H1 (cell line): ENCODE measurements around the gene SYTL1. TPM values are rescaled to one million over a fixed set of nuclear protein-coding genes. Genes with fewer than 3 reads are reported as not detected.
A peak's percentile ranks its signal among the peaks of the same experiment; 100 is the strongest.

Source experiments
- CTCF ChIA-PET: fragments of 300-600 bp; sonication (Branson Sonifier 250); formaldehyde crosslinking; loops from one replicate; lab custom pipeline; 2021; ENCODE audit not compliant: partially characterized antibody; lab: Charles Lee
- POLR2A ChIA-PET: fragments of 300-600 bp; sonication (Branson Sonifier 250); formaldehyde crosslinking; loops from one replicate; lab custom pipeline; 2021; ENCODE audit warnings: inconsistent platforms; ENCODE audit not compliant: partially characterized antibody; lab: Charles Lee
- DNase-seq, 2 experiments: peaks; one replicate each; pipeline versions ENCODE4 v3.0.0 to v3.0.0-alpha.2; 2010 to 2022; ENCODE audit warnings: low spot score in 2 of 2, low read depth in 1 of 2, mixed read lengths in 1 of 2
- FAIRE-seq: peaks from 2 replicates; lab custom pipeline; 2011; peaks lifted over from hg19 to GRCh38; lab: Jason Lieb, UNC
- H2AFZ ChIP-seq: 2 replicates; pipeline ENCODE4 v1.8.1; 2012; ENCODE audit warnings: low read length, inconsistent platforms
- H2AK5ac ChIP-seq: 2 replicates; pipeline ENCODE4 v1.6.1; 2013; ENCODE audit warnings: low read depth, low read length
- H2BK120ac ChIP-seq: replicated peaks from 2 replicates; pipeline ENCODE3; 2013; ENCODE audit warnings: low read depth, low read length, inconsistent platforms
- H2BK12ac ChIP-seq: 2 replicates; pipeline ENCODE4 v1.6.1; 2013; ENCODE audit warnings: low read depth, low read length
- H2BK15ac ChIP-seq: 2 replicates; pipeline ENCODE4 v1.6.1; 2013; ENCODE audit warnings: low read length
- H2BK20ac ChIP-seq: 2 replicates; pipeline ENCODE4 v1.6.1; 2013; ENCODE audit warnings: low read length
- H2BK5ac ChIP-seq: 2 replicates; pipeline ENCODE4 v1.6.1; 2013; ENCODE audit warnings: low read depth, low read length
- H3K14ac ChIP-seq: 2 replicates; pipeline ENCODE4 v1.6.1; 2013; ENCODE audit warnings: inconsistent platforms; ENCODE audit not compliant: insufficient read length
- H3K18ac ChIP-seq: 2 replicates; pipeline ENCODE4 v1.6.1; 2013; ENCODE audit warnings: low read length; ENCODE audit errors: extremely low read depth
- H3K23ac ChIP-seq: 2 replicates; pipeline ENCODE4 v1.6.1; 2013; ENCODE audit warnings: inconsistent platforms; ENCODE audit not compliant: insufficient read length
- H3K23me2 ChIP-seq: 2 replicates; pipeline ENCODE4 v1.6.1; 2013; ENCODE audit warnings: low read depth, low read length
- H3K27ac ChIP-seq: 2 replicates; pipeline ENCODE4 v1.6.1; 2011; ENCODE audit warnings: low read depth, low read length, inconsistent platforms
- H3K27me3 ChIP-seq, 4 experiments: replicated peaks in 1 of 4; 1 replicate in 1 of 4; 2 replicates in 3 of 4; pipeline versions ENCODE4 v1.6.1 to v1.8.1; 2011 to 2013; ENCODE audit warnings: low read length in 3 of 4, mild to moderate bottlenecking in 3 of 4, inconsistent platforms in 2 of 4, mixed read lengths in 2 of 4, moderate library complexity in 1 of 4; ENCODE audit not compliant: control insufficient read depth in 3 of 4, insufficient read depth in 3 of 4; ENCODE audit errors: extremely low read depth in 1 of 4
- H3K36me3 ChIP-seq, 4 experiments: 2 replicates each; pipeline versions ENCODE4 v1.6.1 to v1.8.1; 2011 to 2013; ENCODE audit warnings: mild to moderate bottlenecking in 4 of 4, low read length in 3 of 4, moderate library complexity in 2 of 4, control low read depth in 1 of 4, inconsistent platforms in 1 of 4; ENCODE audit not compliant: insufficient read depth in 4 of 4, control insufficient read depth in 2 of 4
- H3K4ac ChIP-seq: replicated peaks from 2 replicates; pipeline ENCODE3; 2013; ENCODE audit warnings: low read length, low read depth, mixed read lengths, inconsistent platforms; ENCODE audit not compliant: insufficient read length
- H3K4me1 ChIP-seq, 4 experiments: replicated peaks in 1 of 4; 1 replicate in 1 of 4; 2 replicates in 3 of 4; pipeline versions ENCODE4 v1.6.1 to v1.8.1; 2011 to 2013; ENCODE audit warnings: low read length in 3 of 4, inconsistent platforms in 2 of 4, mixed read lengths in 1 of 4; ENCODE audit not compliant: insufficient read depth in 4 of 4, control insufficient read depth in 3 of 4
- H3K4me2 ChIP-seq, 2 experiments: 2 replicates each; pipeline versions ENCODE4 v1.6.1 to v1.8.1; 2011 to 2013; ENCODE audit warnings: low read depth in 2 of 2, low read length in 2 of 2, control low read depth in 1 of 2, inconsistent platforms in 1 of 2, mild to moderate bottlenecking in 1 of 2; ENCODE audit not compliant: insufficient read depth in 1 of 2
- H3K4me3 ChIP-seq, 4 experiments: fragments of 200-600, 300-600 bp in 1 of 4; sonication (generic), shearing (Covaris generic), sonication (Bioruptor Twin) in 1 of 4; 2 replicates each; pipeline versions ENCODE4 v1.5.1 to v1.8.1; 2011 to 2016; ENCODE audit warnings: low read length in 4 of 4, low read depth in 3 of 4, control low read depth in 2 of 4, inconsistent platforms in 2 of 4, mild to moderate bottlenecking in 2 of 4, mixed read lengths in 1 of 4, moderate library complexity in 1 of 4; ENCODE audit not compliant: insufficient read depth in 2 of 4; ENCODE audit errors: extremely low read depth in 1 of 4
- H3K56ac ChIP-seq: replicated peaks from 2 replicates; pipeline ENCODE3; 2013; ENCODE audit warnings: low read depth, mild to moderate bottlenecking, mixed read lengths, low read length, inconsistent platforms; ENCODE audit not compliant: insufficient read length
- H3K79me1 ChIP-seq: 2 replicates; pipeline ENCODE4 v1.6.1; 2013; ENCODE audit warnings: low read depth, low read length, control low read depth
- H3K79me2 ChIP-seq, 2 experiments: 2 replicates each; pipeline versions ENCODE4 v1.6.1 to v1.8.1; 2012 to 2013; ENCODE audit warnings: low read length in 2 of 2, mild to moderate bottlenecking in 2 of 2, inconsistent platforms in 1 of 2; ENCODE audit not compliant: insufficient read depth in 2 of 2, control insufficient read depth in 1 of 2
- H3K9ac ChIP-seq, 4 experiments: replicated peaks in 1 of 4; 1 replicate in 1 of 4; 2 replicates in 3 of 4; pipeline versions ENCODE4 v1.6.1 to v1.8.1; 2011 to 2013; ENCODE audit warnings: low read depth in 3 of 4, low read length in 3 of 4, control low read depth in 2 of 4, mild to moderate bottlenecking in 2 of 4, moderate library complexity in 2 of 4, inconsistent platforms in 1 of 4; ENCODE audit errors: extremely low read depth in 1 of 4
- H3K9me3 ChIP-seq, 2 experiments: 2 replicates each; pipeline versions ENCODE4 v1.6.1 to v1.8.1; 2012 to 2013; ENCODE audit warnings: mild to moderate bottlenecking in 2 of 2, moderate library complexity in 2 of 2, control low read depth in 1 of 2, inconsistent platforms in 1 of 2, low read depth in 1 of 2, low read length in 1 of 2, mixed read lengths in 1 of 2; ENCODE audit not compliant: insufficient read depth in 2 of 2
- H4K20me1 ChIP-seq, 2 experiments: replicated peaks in 1 of 2; 2 replicates each; pipeline versions ENCODE3 to v1.8.1; 2011 to 2013; ENCODE audit warnings: inconsistent platforms in 2 of 2, low read length in 2 of 2, mild to moderate bottlenecking in 1 of 2; ENCODE audit not compliant: insufficient read depth in 2 of 2, control insufficient read depth in 1 of 2
- H4K5ac ChIP-seq: 2 replicates; pipeline ENCODE4 v1.6.1; 2013; ENCODE audit warnings: low read length, low read depth, mixed read lengths, inconsistent platforms; ENCODE audit not compliant: insufficient read length
- H4K8ac ChIP-seq: 2 replicates; pipeline ENCODE4 v1.8.0; 2013; ENCODE audit warnings: mild to moderate bottlenecking, moderate library complexity, low read length, inconsistent platforms; ENCODE audit not compliant: insufficient read depth; ENCODE audit errors: extremely low read depth
- H4K91ac ChIP-seq: replicated peaks from 2 replicates; pipeline ENCODE3; 2013; ENCODE audit warnings: low read length, mixed read lengths, inconsistent platforms; ENCODE audit not compliant: insufficient read length
- CHD1 ChIP-seq: IDR thresholded peaks from 2 replicates; pipeline ENCODE4 v1.6.1; 2012; ENCODE audit warnings: low read depth, low read length, improper control_type of control experiment
- CTBP2 ChIP-seq: IDR thresholded peaks from 2 replicates; pipeline ENCODE4 v1.7.0; 2011; ENCODE audit warnings: borderline replicate concordance, mild to moderate bottlenecking, moderate library complexity, mixed read lengths, low read length; ENCODE audit not compliant: insufficient read depth, insufficient read length
- PHF8 ChIP-seq: fragments of 200-600 bp; sonication (generic); conservative IDR thresholded peaks from 2 replicates; pipeline ENCODE4 v1.7.1; 2012; ENCODE audit warnings: low read depth, mild to moderate bottlenecking, inconsistent platforms, low read length, moderate library complexity
- POLR2AphosphoS5 ChIP-seq: IDR thresholded peaks from 2 replicates; pipeline ENCODE4 v1.6.1; 2011; ENCODE audit warnings: low read depth, low read length
- RNF2 ChIP-seq: fragments of 200-900, 300-1000 bp; sonication (generic); IDR thresholded peaks from 2 replicates; pipeline ENCODE4 v1.7.1; 2016; ENCODE audit warnings: borderline replicate concordance, low read depth, mild to moderate bottlenecking, antibody characterized with exemption, low read length; ENCODE audit not compliant: poor library complexity, severe bottlenecking; ENCODE audit errors: missing control alignments
- SAP30 ChIP-seq: fragments of 300-600 bp; sonication (generic); IDR thresholded peaks from 2 replicates; pipeline ENCODE4 v1.7.1; 2012; ENCODE audit warnings: low read length, moderate library complexity, mild to moderate bottlenecking, inconsistent platforms; ENCODE audit not compliant: insufficient read depth, insufficient replicate concordance
- SP4 ChIP-seq: IDR thresholded peaks from 2 replicates; pipeline ENCODE4 v1.6.1; 2012; ENCODE audit warnings: low read length, inconsistent platforms
- YY1 ChIP-seq: IDR thresholded peaks from 2 replicates; pipeline ENCODE4 v1.6.1; 2011; ENCODE audit warnings: low read depth, mild to moderate bottlenecking, low read length
- WGBS, 2 experiments: shearing (Covaris generic) in 1 of 2; methylation state at CpG; one replicate each; pipeline versions ENCODE4 v1.1.6 to v1.1.7; 2013 to 2015; ENCODE audit warnings: low lambda C conversion rate in 2 of 2, mixed read lengths in 2 of 2, inconsistent platforms in 1 of 2, low coverage in 1 of 2, missing lambda C conversion rate in 1 of 2; ENCODE audit not compliant: insufficient replicate concordance in 2 of 2, insufficient coverage in 1 of 2, insufficient read length in 1 of 2; ENCODE audit errors: extremely low coverage in 1 of 2, missing lambda C conversion rate in 1 of 2; 5-methylcytosine and 5-hydroxymethylcytosine counted together
- polyA plus RNA-seq, 7 experiments: library from polyadenylated mRNA; depleted of rRNA in 3 of 7; stranded (reverse) in 5 of 7; unstranded in 2 of 7; fragments of >200 nt in 5 of 7; fragments of 200-250 nt in 2 of 7; gene quantifications; 1 replicate in 5 of 7; 2 replicates in 1 of 7; 4 replicates in 1 of 7; pipeline versions ENCODE4 v1.2.1 to v1.2.3, GENCODE V29; 2011 to 2013; ENCODE audit warnings: missing spikeins in 2 of 7, mixed read lengths in 2 of 7
- total RNA-seq: library from RNA; stranded (reverse); fragmentation: NEBNext Ultra II Directional; extraction: Animal tissue kit (Norgen Biotek cat#: 25700); gene quantifications from 2 replicates; pipeline ENCODE4 v1.2.1, GENCODE V29; 2021

The SYTL1 gene
- total and polyA plus RNA-seq, 2 of the 8 experiments (the other 6 are each of a cell fraction or from before 2014, with no cell fraction given): 6.4 to 19.5 TPM

DNA sequence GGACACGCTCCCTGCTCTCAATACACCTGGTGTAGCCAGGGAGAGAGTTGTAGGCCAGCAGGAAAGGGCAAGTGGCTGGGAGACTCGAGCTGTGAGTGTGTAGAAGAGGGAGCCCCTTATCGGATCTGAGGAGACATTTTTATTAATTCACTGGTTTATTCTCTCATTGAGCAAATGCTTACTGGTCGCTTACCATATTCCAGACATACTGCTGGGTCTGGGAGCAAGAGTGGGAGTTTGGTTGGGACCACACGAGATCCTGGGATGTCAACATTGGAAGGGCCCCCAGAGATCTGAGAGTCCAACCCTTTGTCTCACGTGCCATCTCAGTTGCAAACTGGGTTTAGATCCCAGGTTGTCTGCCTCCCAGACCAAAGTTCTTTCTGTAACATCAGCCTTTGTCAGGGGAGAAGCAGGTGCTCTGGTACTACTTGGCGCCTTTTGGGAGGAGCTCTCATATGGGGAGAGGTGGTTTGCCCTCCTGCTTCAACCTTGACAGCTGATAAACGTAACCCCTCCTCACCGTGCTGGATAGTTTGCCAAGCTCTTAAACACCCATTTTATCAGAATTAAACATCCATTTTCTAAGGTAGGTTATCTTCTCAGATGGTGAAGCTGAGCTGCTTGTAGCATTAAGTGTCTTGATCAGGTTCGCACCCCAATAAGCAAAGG lies 19.1 kb upstream of the SYTL1 start:
- Histone ChIP-seq H3K4me2 (peak overlapping the region; percentile 73 to 86), H3K79me2 (peaks cover 4 to 45% of the 10 kb centered on the region in 2 experiments; a peak in 3 of 4 replicates)

More for the DNA sequence above, 19.1 kb upstream of the SYTL1 start:
- Histone ChIP-seq H4K5ac (peak overlapping the region; percentile 54), H3K27ac (peak overlapping the region; percentile 86), H3K79me1 (peaks cover 5% of the 10 kb centered on the region; the same call in 1 of the 2 replicates), H3K9me3 (no peaks in the 10 kb centered on the region), H2BK5ac (peak overlapping the region; percentile 98), H4K91ac (peak overlapping the region; percentile 5), H2BK20ac (no peak overlapping the region), H4K20me1 (peaks cover 0 to 4% of the 10 kb centered on the region in 2 experiments), H3K23me2 (peaks cover 7% of the 10 kb centered on the region; the same call in 1 of the 2 replicates), H2BK12ac (no peak overlapping the region), H3K27me3 (no peaks in the 10 kb centered on the region; a peak in 2 of 7 replicates), H2BK15ac (no peak overlapping the region; the same call in 1 of the 2 replicates), H3K4ac (peak overlapping the region; percentile 24), H2BK120ac (no peak overlapping the region), H3K36me3 (peaks cover 2 to 7% (median 6%) of the 10 kb centered on the region in 4 experiments; a peak in 7 of 8 replicates), H3K14ac (no peak overlapping the region), H3K9ac (peak overlapping the region; percentile 91 to 96 (median 94)), H3K18ac (peak overlapping the region; percentile 88), H2AK5ac (no peak overlapping the region), H3K23ac (no peak overlapping the region), H3K56ac (peak overlapping the region; percentile 71), H4K8ac (peak overlapping the region; percentile 98; the same call in 1 of the 2 replicates), H3K4me1 (0 out of 7 replicates have a peak, but pooled peaks cover 0 to 8% (median 0%) of the 10 kb centered on the region in 4 experiments), H3K4me3 (peak overlapping the region; percentile 78 to 100 (median 98)), H2AFZ (peak overlapping the region; percentile 34; the same call in 1 of the 2 replicates)
- CTCF ChIA-PET: interaction anchor here (0.8 to 7.0 kb wide), 13 partner anchors 10 to 347 kb away, joined by 3 to 102 read pairs (median 4); partner anchors contain the start of genes CD164L2 and SYTL1
- FAIRE-seq (no peak), DNase-seq (no peak)
- POLR2A ChIA-PET: interaction anchor here (0.6 to 2.1 kb wide), 17 partner anchors 8 to 330 kb away, joined by 3 to 13 read pairs (median 4); partner anchors contain the start of genes MAP3K6 and SYTL1
- TF ChIP-seq CTBP2 (no peak), CHD1 (no peak), SP4 (no peak), SAP30 (peak; percentile 73), RNF2 (no peak), PHF8 (0 out of 2 replicates have a peak, but pooled peaks have one; percentile 58), YY1 (no peak), POLR2AphosphoS5 (no peak)
- 16% methylated on average over 10 of the region's 10 CpGs; no CpG with 5 or more reads in 1 of the 2 experiments for WGBS, 2 experiments
